ENCODE measurements around the gene FGD5.
A peak's percentile ranks its signal among the peaks of the same experiment; 100 is the strongest.

FGD5 gene

DNA sequence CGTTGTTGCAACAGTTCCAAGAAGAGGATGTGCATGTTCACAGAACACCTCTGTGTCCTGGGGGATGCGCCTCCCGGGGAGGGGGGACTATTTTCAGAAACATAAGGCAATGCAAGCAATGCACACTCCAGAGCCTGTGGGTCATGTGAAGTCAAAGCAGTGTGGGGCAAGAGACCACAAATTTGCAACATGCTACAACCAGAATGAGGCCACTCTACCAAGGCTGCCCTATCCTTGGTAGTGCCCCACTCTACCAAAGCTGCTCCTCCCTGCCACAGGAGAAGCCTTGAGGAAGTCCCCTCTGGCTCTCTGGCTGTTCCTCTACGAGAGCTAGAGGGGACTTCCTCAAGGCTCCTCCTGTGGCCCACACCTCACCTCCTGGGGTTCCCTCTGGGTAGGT, 120.2 kb downstream of the FGD5 start:
- DNase-seq (ENCODE audit: insufficient read length) = no peak
- no peak for FAIRE-seq
- TF ChIP-seq POLR2AphosphoS5 (IDR thresholded peaks at IDR 0.05; ENCODE audit: low read depth, low read length) = no peak
- no peak for TF ChIP-seq TAF1 (IDR thresholded peaks at IDR 0.05; ENCODE audit: borderline replicate concordance, low read depth, low read length)
- TF ChIP-seq POLR2A (IDR thresholded peaks at IDR 0.05; ENCODE audit: low read depth, low read length) = no peak

DNA sequence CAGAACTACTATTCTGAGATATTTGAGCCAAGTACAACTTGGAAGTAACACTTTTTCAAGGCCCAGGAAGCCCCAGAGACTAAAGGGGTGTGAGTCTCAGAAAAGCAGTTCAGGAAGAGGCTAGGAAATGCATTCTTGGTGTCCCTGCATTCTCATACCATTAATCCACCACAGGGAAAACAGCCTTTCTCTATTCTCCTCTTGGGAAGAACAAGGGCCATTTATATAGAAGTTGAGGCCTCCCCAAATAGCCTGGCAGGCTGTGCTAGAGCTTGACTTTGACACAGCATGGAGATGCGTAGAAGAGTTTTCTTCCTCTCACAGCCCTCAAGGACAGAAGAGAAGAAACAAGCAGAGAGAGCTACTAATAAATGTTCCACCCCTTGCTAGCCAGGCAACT, 123.1 kb downstream of the FGD5 start:
- FAIRE-seq (no peak), DNase-seq (ENCODE audit: insufficient read length) (no peak)
- TF ChIP-seq TAF1 (IDR thresholded peaks at IDR 0.05; ENCODE audit: borderline replicate concordance, low read depth, low read length) (no peak), POLR2A (IDR thresholded peaks at IDR 0.05; ENCODE audit: low read depth, low read length) (no peak), POLR2AphosphoS5 (IDR thresholded peaks at IDR 0.05; ENCODE audit: low read depth, low read length) (no peak)

DNA sequence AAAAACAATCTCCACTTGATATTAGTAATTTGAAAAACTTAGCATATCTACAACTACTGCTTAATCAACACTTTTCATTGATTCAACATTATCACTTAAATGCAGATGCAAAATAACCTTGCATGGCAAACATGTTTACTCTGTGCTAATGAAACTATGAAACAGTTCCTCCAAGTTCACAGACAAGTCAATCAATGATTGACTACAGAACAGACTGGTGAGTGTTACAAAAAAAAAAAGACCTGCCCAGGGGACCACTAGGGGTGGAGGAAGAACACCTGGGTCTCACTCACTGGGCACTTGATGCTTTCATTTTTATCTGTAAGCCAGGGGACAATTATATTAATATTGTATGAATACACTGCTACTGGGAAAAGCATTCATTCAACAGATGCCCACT, 124.3 kb downstream of the FGD5 start:
- TF ChIP-seq POLR2A (IDR thresholded peaks at IDR 0.05; ENCODE audit: low read depth, low read length) = no peak
- TF ChIP-seq POLR2AphosphoS5 (IDR thresholded peaks at IDR 0.05; ENCODE audit: low read depth, low read length) = no peak
- no peak for TF ChIP-seq TAF1 (IDR thresholded peaks at IDR 0.05; ENCODE audit: borderline replicate concordance, low read depth, low read length)
- FAIRE-seq (no peak), DNase-seq (ENCODE audit: insufficient read length) (no peak)

DNA sequence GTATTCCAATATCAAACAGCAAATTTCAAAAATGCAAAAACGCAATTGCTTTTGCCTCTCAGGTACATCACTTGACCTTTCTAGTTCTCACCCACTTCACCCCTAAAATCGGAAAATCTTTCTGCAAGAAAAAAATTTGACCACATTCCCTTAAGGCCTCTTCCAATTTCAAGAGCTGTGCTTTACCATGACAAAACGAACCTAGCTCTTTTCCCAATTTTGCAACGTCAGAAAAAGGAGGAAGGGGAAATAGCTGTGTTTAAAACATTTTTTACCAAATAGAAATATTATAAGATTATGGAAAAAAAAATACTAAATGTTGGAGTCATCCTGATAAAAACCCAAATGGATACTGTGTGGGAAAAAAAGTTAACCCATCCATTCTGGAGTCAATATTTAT, 127.5 kb downstream of the FGD5 start:
- FAIRE-seq = no peak
- DNase-seq (ENCODE audit: insufficient read length) = no peak
- TF ChIP-seq POLR2AphosphoS5 (IDR thresholded peaks at IDR 0.05; ENCODE audit: low read depth, low read length) = no peak
- TF ChIP-seq TAF1 (IDR thresholded peaks at IDR 0.05; ENCODE audit: borderline replicate concordance, low read depth, low read length) = no peak
- TF ChIP-seq POLR2A (IDR thresholded peaks at IDR 0.05; ENCODE audit: low read depth, low read length) = no peak

DNA sequence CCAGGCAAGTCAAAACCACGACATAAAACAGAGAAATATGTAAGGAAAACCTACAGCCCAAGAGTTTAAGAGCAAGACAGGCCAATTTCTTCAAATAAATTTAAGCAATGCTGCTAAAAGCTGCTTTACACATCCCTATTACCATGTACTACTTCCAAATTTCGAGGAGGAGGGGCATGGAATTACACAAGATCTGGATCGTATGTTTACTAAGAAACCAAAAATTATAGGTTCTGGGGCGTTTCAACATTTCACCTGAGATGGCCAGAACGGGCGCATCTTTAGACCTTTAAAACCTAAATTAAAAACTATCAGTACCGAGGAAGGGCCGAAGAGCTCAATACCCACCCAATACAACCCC, 128.0 kb downstream of the FGD5 start:
- no peak for FAIRE-seq
- DNase-seq (ENCODE audit: insufficient read length) = no peak
- TF ChIP-seq POLR2A (IDR thresholded peaks at IDR 0.05; ENCODE audit: low read depth, low read length) (no peak), TAF1 (IDR thresholded peaks at IDR 0.05; ENCODE audit: borderline replicate concordance, low read depth, low read length) (no peak)

DNA sequence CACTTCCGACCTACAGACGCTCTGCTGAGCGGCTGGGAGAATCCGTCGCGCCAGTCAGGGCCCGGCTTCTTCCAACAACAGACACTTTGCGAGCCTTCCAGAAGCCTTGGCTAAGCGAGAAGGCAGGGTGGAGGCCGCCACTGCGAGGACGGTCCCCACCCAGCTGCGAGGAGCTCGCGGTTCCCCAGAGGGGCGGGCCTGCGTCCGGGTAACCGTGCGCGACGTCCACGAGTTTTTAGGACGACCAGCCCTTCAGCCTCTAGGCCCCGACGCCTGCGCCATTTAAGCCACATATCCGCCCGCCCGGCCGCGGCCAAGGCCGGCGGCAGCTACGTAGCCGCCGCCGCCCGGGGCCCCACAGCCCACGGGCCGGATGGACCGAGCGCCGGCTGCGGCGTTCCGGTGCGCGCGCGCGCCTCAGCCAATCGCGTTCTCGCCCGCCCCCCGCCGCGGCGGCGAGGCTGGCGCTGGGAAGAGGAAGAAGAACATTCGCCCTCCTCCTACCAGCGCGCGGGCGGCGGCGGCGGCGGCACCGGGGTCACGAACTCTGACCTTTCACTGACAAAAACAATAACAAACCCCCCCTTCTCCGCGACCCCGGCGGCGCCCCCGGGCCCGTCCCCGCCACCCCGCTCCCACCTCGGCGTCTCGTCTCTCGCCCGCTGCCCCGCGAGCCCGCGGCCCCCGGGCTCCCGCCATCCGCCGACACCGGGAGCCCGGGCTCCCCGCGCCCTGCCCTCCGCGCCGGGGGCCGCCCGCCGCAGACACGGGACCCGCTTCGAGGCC, 128.5 kb downstream of the FGD5 start, which contains the start of gene NR2C2:
TSS of gene NR2C2 (plus strand) at position 484 of the 786 bp plus-strand sequence. CDS start 56,332 bp downstream, outside the sequence.
- peak; percentile 77 for DNase-seq (ENCODE audit: insufficient read length)
- peak; percentile 96 for FAIRE-seq
- TF ChIP-seq POLR2AphosphoS5 (IDR thresholded peaks at IDR 0.05; ENCODE audit: low read depth, low read length) (peak; percentile 76), POLR2A (IDR thresholded peaks at IDR 0.05; ENCODE audit: low read depth, low read length) (peak; percentile 89), TAF1 (IDR thresholded peaks at IDR 0.05; ENCODE audit: borderline replicate concordance, low read depth, low read length) (peak; percentile 51; the same call in 1 of the 2 replicates)

DNA sequence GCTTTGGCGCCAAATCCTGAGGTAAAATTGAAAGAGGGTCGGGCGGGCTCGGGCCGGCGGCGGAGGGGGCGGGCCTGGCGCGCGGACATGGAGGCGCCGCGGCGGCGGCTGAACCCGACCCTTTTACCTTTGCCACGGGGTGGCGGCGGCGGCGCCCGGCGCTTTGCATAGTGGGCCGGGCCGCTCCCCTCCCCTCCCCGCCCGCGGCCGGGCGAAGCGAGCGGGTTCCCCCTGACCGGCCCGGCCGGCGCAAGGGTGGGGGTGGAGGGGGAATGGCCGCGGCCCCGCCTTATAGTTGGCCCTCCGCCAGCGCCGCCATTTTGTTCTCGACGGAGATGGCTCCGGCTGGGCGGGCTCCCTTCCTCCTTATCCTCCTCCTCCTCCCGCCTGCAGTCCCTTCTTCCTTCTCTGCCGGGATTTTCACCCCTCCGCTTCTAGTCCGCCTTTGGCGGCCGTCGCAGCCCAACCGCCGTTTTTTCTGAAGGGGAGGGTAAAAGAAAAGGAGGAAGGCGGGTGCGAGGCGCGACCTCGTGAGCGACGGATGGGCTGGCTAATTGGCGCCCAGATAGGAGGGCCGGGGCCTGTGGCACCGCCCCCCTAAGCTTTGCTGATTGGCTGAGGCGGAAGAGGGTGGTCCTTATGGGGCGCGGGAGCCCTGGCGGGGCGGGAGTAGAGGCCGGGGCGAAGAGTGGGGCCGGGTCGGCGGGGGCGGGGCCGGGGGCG, 129.3 kb downstream of the FGD5 start:
- peak; percentile 95 for FAIRE-seq
- TF ChIP-seq POLR2AphosphoS5 (IDR thresholded peaks at IDR 0.05; ENCODE audit: low read depth, low read length) = peak; percentile 41; the same call in 1 of the 2 replicates
- TF ChIP-seq POLR2A (IDR thresholded peaks at IDR 0.05; ENCODE audit: low read depth, low read length) = peak; percentile 57; the same call in 1 of the 2 replicates
- no peak; the same call in 1 of the 2 replicates for TF ChIP-seq TAF1 (IDR thresholded peaks at IDR 0.05; ENCODE audit: borderline replicate concordance, low read depth, low read length)
- peak; percentile 95 for DNase-seq (ENCODE audit: insufficient read length)

DNA sequence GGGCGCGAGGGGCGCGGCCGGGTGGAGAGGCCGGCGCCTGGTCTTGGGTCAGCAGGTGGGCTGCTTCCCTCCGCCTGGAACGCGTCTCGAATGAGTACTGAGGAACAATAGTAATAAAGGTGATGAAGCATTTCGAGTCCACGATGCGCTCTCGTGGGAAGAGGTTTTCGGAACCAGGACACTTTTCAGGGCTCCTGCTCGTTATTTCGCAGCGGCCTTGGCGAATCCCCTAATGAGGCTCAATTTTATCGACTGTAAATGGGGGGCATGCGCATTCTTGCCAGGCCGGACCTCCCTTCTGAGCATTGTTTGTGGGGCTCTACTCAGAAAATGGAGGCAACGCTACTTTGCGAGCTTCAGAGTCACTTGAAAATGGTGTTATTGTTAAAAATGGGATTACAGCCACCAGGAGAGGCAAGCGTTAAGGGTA, 129.9 kb downstream of the FGD5 start:
- FAIRE-seq = peak; percentile 74
- DNase-seq (ENCODE audit: insufficient read length) = no peak
- no peak for TF ChIP-seq TAF1 (IDR thresholded peaks at IDR 0.05; ENCODE audit: borderline replicate concordance, low read depth, low read length)
- peak; percentile 69; the same call in 1 of the 2 replicates for TF ChIP-seq POLR2AphosphoS5 (IDR thresholded peaks at IDR 0.05; ENCODE audit: low read depth, low read length)
- peak; percentile 61; the same call in 1 of the 2 replicates for TF ChIP-seq POLR2A (IDR thresholded peaks at IDR 0.05; ENCODE audit: low read depth, low read length)

DNA sequence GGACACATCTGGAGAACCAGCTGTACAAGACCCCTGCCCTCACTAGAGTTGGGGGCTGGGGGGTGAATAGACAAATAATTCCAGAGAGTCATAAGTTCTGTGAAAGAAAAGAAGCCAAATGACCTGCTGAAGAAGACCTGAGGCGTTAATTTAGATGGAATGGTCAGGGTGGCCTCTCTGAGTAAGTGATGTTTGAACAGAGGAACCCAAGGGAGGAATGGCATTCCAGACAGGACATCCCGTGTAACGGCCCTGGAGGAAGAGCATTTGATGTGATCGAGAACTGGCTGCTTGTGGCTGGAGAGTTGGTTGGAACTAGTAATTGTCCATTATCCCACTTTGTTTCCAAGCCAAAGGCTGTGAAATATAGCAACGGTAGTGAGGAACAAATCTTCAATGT, 130.4 kb downstream of the FGD5 start:
- TF ChIP-seq TAF1 (IDR thresholded peaks at IDR 0.05; ENCODE audit: borderline replicate concordance, low read depth, low read length) (no peak), POLR2AphosphoS5 (IDR thresholded peaks at IDR 0.05; ENCODE audit: low read depth, low read length) (no peak), POLR2A (IDR thresholded peaks at IDR 0.05; ENCODE audit: low read depth, low read length) (no peak)
- DNase-seq (ENCODE audit: insufficient read length) = no peak
- FAIRE-seq = no peak

DNA sequence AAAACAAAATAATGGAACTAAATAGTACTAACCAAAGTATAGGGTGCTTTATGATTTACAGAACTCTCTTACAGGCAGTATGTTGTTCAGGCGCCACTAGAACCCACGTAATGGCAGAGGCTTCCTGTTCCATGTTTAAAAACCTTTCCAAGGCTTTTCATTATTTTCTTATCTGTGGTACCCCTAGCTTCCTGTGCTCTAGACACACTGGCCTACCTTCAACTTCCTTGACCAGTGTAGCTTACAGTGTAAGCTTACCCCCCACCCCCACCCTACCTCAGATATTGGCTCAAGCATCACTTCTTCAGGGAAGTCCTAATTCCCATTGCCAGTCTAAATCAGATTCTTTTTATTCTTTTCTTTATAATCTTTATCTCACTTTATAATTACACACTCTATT, 131.5 kb downstream of the FGD5 start:
- no peak for DNase-seq (ENCODE audit: insufficient read length)
- no peak for FAIRE-seq
- no peak for TF ChIP-seq TAF1 (IDR thresholded peaks at IDR 0.05; ENCODE audit: borderline replicate concordance, low read depth, low read length)
- TF ChIP-seq POLR2AphosphoS5 (IDR thresholded peaks at IDR 0.05; ENCODE audit: low read depth, low read length) = no peak
- no peak for TF ChIP-seq POLR2A (IDR thresholded peaks at IDR 0.05; ENCODE audit: low read depth, low read length)

DNA sequence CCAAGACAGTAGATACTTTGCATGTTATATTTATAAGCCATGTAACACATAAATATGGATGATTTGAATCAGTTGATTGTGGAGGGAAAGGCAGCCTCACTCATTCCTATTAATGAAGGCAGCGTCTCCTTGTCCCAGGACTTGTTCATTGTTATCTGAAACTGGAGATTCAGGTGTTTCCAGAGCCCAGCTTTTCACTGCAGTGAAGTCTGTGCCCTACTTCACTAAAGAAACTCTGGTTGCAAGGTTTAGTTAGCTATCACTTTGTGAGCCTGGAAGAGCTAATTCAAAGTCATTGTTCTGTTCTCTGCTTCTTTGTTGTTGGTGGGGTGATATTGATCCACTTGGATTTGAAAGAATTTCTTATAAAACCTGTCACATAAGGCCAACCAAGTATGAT, 138.4 kb downstream of the FGD5 start:
- no peak for FAIRE-seq
- DNase-seq (ENCODE audit: insufficient read length) = no peak
- TF ChIP-seq POLR2AphosphoS5 (IDR thresholded peaks at IDR 0.05; ENCODE audit: low read depth, low read length) (no peak), TAF1 (IDR thresholded peaks at IDR 0.05; ENCODE audit: borderline replicate concordance, low read depth, low read length) (no peak), POLR2A (IDR thresholded peaks at IDR 0.05; ENCODE audit: low read depth, low read length) (no peak)

Measured in GM12892 (cell line).